Naive B cell (primary cell): ENCODE data around the gene PSMG3. TPM values are rescaled to one million over a fixed set of nuclear protein-coding genes. Genes with fewer than 3 reads are reported as not detected.

ENCODE experiments used
- ATAC-seq, 2 donors: fragments of 150-1000 bp; cut with Tn5 transposase; 2 replicates each; pipeline ENCODE4 v1.10.0; 2021; ENCODE audit warnings: low read depth in 2 of 2, mild to moderate bottlenecking in 2 of 2, moderate library complexity in 2 of 2
- DNase-seq: peaks from one replicate; pipeline ENCODE4 v3.0.0; 2022
- H3K27ac Mint-ChIP-seq, 6 donors: one replicate each; pipeline ENCODE4 v1.8.0; 2020 to 2022; ENCODE audit warnings: mild to moderate bottlenecking in 6 of 6, mixed read lengths in 6 of 6, moderate library complexity in 5 of 6, inconsistent platforms in 2 of 6
- H3K27me3 Mint-ChIP-seq, 3 donors: one replicate each; pipeline ENCODE4 v1.8.0; 2021 to 2022; ENCODE audit warnings: mixed read lengths in 3 of 3, mild to moderate bottlenecking in 1 of 3
- H3K36me3 Mint-ChIP-seq, 2 donors: one replicate each; pipeline ENCODE4 v1.8.0; 2020 to 2022; ENCODE audit warnings: mixed read lengths in 2 of 2, inconsistent platforms in 1 of 2, mild to moderate bottlenecking in 1 of 2
- H3K4me1 Mint-ChIP-seq, 3 donors: one replicate each; pipeline ENCODE4 v1.8.0; 2020 to 2022; ENCODE audit warnings: mixed read lengths in 3 of 3, inconsistent platforms in 1 of 3, mild to moderate bottlenecking in 1 of 3, moderate library complexity in 1 of 3
- H3K4me3 Mint-ChIP-seq, 8 donors: one replicate each; pipeline ENCODE4 v1.8.0; 2020 to 2022; ENCODE audit warnings: mild to moderate bottlenecking in 8 of 8, mixed read lengths in 8 of 8, moderate library complexity in 8 of 8, inconsistent platforms in 2 of 8
- H3K9me3 Mint-ChIP-seq, 7 donors: one replicate each; pipeline ENCODE4 v1.8.0; 2020 to 2022; ENCODE audit warnings: mixed read lengths in 7 of 7, mild to moderate bottlenecking in 5 of 7, inconsistent platforms in 2 of 7, moderate library complexity in 1 of 7
- polyA plus RNA-seq, 6 donors: library from polyadenylated mRNA; unstranded; fragments of 300-500 nt; fragmentation: Illumina TruSeq; gene quantifications; one replicate each; pipeline ENCODE4 v1.2.3, GENCODE V29; 2021; ENCODE audit warnings: low read depth in 6 of 6

Gene PSMG3
- 10 to 100 TPM; 24.2 to 43.4 (median 38.6) TPM for polyA plus RNA-seq

- Mint-ChIP-seq H3K4me3 (peak within 1 kb of the TSS; percentile 82 to 93 (median 88)), H3K4me1 (peaks cover 8 to 45% (median 39%) of the 10 kb centered on the region in 3 donors), H3K27me3 (no peaks in the 10 kb centered on the region), H3K9me3 (no peaks in the 10 kb centered on the region), H3K27ac (peak within 1 kb of the TSS; percentile 77 to 94 (median 83)), H3K36me3 (peaks cover 0 to 16% of the 10 kb centered on the region in 2 donors)
- DNase-seq: peak; percentile 87
- ATAC-seq: peak; percentile 90 to 91
Observed at GRCh38 chr7:1569833-1570632, at the start of gene PSMG3. TSS of gene PSMG3 (minus strand) at chr7:1570032. CDS start at chr7:1569339, 693 bp downstream.

- Mint-ChIP-seq H3K27me3 (peaks cover 0 to 40% (median 23%) of the 10 kb centered on the region in 3 donors), H3K27ac (no peak overlapping the region), H3K36me3 (no peaks in the 10 kb centered on the region), H3K4me3 (no peak overlapping the region), H3K9me3 (peaks cover 0 to 5% (median 0%) of the 10 kb centered on the region in 7 donors), H3K4me1 (peaks cover 0 to 7% (median 3%) of the 10 kb centered on the region in 3 donors)
- DNase-seq (no peak), ATAC-seq (no peak)
Observed at GRCh38 chr7:1618475-1618874, 48.6 kb upstream of the PSMG3 start.

DNA sequence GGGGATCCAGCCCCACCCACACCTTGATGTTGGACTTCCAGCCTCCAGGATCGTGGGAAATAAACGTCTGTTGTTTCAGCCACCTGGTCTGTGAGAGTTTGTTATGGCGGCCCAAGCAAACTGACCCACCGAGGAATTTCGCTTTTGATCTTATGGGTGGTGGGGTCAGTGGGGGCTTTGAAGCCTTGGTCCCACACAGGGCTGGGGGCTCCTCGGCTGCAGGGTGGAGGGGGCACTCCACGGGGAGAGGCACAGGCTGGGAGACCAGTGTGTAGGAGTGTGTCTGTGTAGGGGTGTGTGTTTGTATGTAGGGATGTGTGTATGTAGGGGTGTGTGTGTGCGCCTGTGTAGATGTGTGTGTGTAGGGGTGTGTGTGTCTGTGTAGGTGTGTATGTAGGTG, 48.1 kb upstream of the PSMG3 start:
- DNase-seq (no peak), ATAC-seq (no peak)
- H3K4me1 Mint-ChIP-seq: peaks cover 0 to 7% (median 3%) of the 10 kb centered on the region in 3 donors
- H3K27ac Mint-ChIP-seq: peak overlapping the region in 1 of 6 donors; percentile 42
- peaks cover 0 to 40% (median 23%) of the 10 kb centered on the region in 3 donors for H3K27me3 Mint-ChIP-seq
- no peaks in the 10 kb centered on the region for H3K36me3 Mint-ChIP-seq
- H3K4me3 Mint-ChIP-seq: no peak overlapping the region
- peaks cover 0 to 5% (median 0%) of the 10 kb centered on the region in 7 donors for H3K9me3 Mint-ChIP-seq

GRCh38 chr7:1616741-1617140, 46.9 kb upstream of the PSMG3 start:
- peaks cover 0 to 5% (median 0%) of the 10 kb centered on the region in 7 donors for H3K9me3 Mint-ChIP-seq
- ATAC-seq (no peak), DNase-seq (no peak)
- H3K27ac Mint-ChIP-seq: peak overlapping the region in 1 of 6 donors; percentile 11
- no peaks in the 10 kb centered on the region for H3K36me3 Mint-ChIP-seq
- H3K4me3 Mint-ChIP-seq: no peak overlapping the region
- H3K27me3 Mint-ChIP-seq: peaks cover 0 to 40% (median 32%) of the 10 kb centered on the region in 3 donors
- peaks cover 0 to 7% (median 3%) of the 10 kb centered on the region in 3 donors for H3K4me1 Mint-ChIP-seq

DNA sequence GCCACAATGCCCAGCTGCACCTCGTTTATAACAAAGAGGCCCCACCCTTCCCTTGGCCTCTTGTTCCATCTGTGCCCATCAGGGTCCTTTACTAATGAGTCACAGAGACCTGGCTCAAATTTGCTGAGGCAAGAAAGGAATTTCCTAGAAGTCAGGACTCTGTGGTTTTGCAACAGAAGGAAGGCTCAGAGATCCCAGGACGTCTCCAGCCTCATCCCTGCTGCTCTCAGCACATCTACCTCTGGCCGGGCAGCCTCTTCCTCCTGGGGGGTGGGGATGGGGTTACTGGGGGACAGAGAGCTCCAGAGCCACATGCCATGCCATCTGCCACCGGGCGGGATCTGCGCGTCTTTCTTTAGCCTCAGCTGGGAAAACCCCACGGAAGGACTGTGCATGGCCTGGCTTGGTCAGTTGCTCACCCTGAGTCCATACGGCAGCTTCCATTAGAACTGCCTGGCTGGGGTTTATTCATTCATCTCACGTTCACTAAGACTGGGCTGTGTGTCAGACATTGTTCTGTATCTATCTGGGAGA, 41.9 kb upstream of the PSMG3 start:
- peaks cover 0 to 4% (median 0%) of the 10 kb centered on the region in 3 donors for H3K4me1 Mint-ChIP-seq
- no peak overlapping the region for H3K4me3 Mint-ChIP-seq
- peak overlapping the region in 1 of 6 donors; percentile 33 for H3K27ac Mint-ChIP-seq
- H3K27me3 Mint-ChIP-seq: peaks cover 5 to 46% (median 43%) of the 10 kb centered on the region in 3 donors
- no peak for DNase-seq
- H3K9me3 Mint-ChIP-seq: no peaks in the 10 kb centered on the region
- no peaks in the 10 kb centered on the region for H3K36me3 Mint-ChIP-seq
- no peak for ATAC-seq

DNA sequence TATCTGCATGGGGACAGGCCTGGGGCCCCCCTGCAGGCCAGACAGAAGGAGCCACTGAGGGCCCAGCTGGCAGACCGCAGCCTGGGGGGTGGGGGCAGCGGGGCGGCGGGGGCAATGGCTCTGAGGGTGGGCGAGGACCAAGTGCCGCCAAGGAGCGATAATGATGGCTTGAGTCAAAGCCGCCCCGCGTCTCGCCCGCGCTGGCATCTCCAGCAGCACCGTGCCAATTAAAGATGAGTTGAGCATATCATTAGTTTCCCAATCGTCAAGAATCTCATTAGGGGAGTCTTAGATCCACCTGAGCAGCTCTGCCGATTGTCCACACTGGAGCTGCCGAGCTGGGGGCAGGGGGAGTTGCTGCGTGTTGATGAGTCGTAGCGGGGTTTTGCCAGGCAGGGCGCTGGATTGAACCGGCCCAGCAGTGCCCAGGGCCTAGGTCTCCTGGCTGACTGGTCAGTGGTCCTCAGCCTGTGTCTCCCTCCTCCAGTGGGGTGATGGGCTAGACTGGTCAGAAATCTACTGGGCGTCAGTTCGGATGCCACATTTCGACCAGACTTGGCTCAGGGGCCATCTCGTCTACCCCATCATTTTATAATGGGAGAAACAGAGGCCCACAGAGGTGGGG, 41.0 kb upstream of the PSMG3 start:
- ATAC-seq (no peak), DNase-seq (no peak)
- Mint-ChIP-seq H3K27me3 (peaks cover 5 to 52% (median 49%) of the 10 kb centered on the region in 3 donors), H3K4me3 (no peak overlapping the region), H3K4me1 (peaks cover 0 to 7% (median 0%) of the 10 kb centered on the region in 3 donors), H3K36me3 (no peaks in the 10 kb centered on the region), H3K27ac (no peak overlapping the region), H3K9me3 (no peaks in the 10 kb centered on the region)

DNA sequence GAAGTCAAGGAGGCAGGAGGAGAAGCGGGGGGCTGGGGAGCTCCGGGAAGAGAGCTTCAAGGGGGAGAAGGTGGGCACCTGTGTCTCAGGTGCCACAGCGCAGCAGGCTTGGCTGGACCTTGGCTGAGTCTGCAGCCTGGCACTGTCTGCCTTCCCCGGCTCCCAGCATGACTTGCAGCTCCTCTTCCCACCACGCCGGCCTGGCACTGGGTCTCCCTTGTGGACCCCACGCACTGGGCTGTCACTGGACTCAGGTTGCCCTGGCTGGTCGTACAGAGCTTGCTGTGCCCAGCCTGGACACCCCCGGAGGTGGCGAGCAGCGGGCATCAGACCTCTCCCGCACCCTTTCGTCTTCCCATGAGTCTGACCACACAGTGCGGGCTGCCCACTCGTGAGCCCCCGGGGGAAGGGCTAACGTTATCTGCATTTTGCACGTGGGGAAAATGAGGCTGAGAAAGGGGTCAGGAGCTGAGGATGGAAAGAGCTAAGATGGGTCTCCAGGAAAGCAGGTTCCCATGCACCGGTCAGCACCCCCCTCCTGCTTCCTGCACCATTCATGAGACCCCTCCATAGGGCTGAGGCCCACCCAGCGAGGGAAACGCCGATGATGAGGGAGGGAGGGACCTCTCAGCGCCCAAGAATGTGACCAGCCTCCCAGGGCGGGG, 40.3 kb upstream of the PSMG3 start:
- Mint-ChIP-seq H3K4me3 (no peak overlapping the region), H3K27me3 (peaks cover 5 to 52% (median 49%) of the 10 kb centered on the region in 3 donors), H3K9me3 (no peaks in the 10 kb centered on the region), H3K4me1 (peaks cover 0 to 7% (median 0%) of the 10 kb centered on the region in 3 donors), H3K27ac (no peak overlapping the region), H3K36me3 (no peaks in the 10 kb centered on the region)
- no peak for DNase-seq
- no peak for ATAC-seq

- no peaks in the 10 kb centered on the region for H3K9me3 Mint-ChIP-seq
Observed at GRCh38 chr7:1609023-1609422, 39.2 kb upstream of the PSMG3 start.

GRCh38 chr7:1608318-1608717, 38.5 kb upstream of the PSMG3 start:
- H3K4me3 Mint-ChIP-seq: no peak overlapping the region
- DNase-seq: no peak
- H3K27me3 Mint-ChIP-seq: peaks cover 5 to 43% (median 41%) of the 10 kb centered on the region in 3 donors
- H3K27ac Mint-ChIP-seq: no peak overlapping the region
- H3K9me3 Mint-ChIP-seq: no peaks in the 10 kb centered on the region
- no peak for ATAC-seq
- no peaks in the 10 kb centered on the region for H3K36me3 Mint-ChIP-seq
- H3K4me1 Mint-ChIP-seq: peaks cover 0 to 7% (median 0%) of the 10 kb centered on the region in 3 donors

More at GRCh38 chr7:1609023-1609422, 39.2 kb upstream of the PSMG3 start:
- no peak for ATAC-seq
- H3K36me3 Mint-ChIP-seq: no peaks in the 10 kb centered on the region
- no peak for DNase-seq
- no peak overlapping the region for H3K4me3 Mint-ChIP-seq
- peak overlapping the region in 2 of 6 donors; percentile 22 to 44 for H3K27ac Mint-ChIP-seq
- peaks cover 5 to 44% (median 44%) of the 10 kb centered on the region in 3 donors for H3K27me3 Mint-ChIP-seq
- peaks cover 0 to 7% (median 0%) of the 10 kb centered on the region in 3 donors for H3K4me1 Mint-ChIP-seq

DNA sequence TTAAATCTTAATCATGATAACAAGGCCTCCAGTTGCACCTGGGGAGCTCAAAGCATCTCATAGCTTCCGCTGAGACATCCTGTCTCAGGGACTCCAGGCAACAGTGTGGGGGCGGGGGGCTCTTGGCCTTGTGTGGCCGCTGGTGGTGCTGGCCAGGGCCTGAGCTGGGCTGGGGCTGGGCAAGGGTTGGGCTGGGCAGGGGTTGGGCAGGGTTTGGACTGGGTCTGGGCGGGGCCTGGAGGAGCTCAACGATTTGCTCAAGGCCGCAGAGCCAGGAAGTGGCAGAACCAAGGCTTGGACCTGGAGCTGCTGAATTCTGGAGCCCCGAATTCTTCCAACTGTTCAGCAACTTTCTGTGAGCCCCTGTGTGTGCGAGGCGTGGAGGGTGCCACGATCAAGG, 37.9 kb upstream of the PSMG3 start:
- peaks cover 0 to 7% (median 0%) of the 10 kb centered on the region in 3 donors for H3K4me1 Mint-ChIP-seq
- ATAC-seq (no peak), DNase-seq (no peak)
- H3K36me3 Mint-ChIP-seq: no peaks in the 10 kb centered on the region
- no peaks in the 10 kb centered on the region for H3K9me3 Mint-ChIP-seq
- H3K27me3 Mint-ChIP-seq: peaks cover 5 to 47% (median 45%) of the 10 kb centered on the region in 3 donors
- H3K4me3 Mint-ChIP-seq: no peak overlapping the region
- H3K27ac Mint-ChIP-seq: peak overlapping the region in 1 of 6 donors; percentile 39

GRCh38 chr7:1607001-1607400, 37.2 kb upstream of the PSMG3 start:
- Mint-ChIP-seq H3K4me3 (no peak overlapping the region), H3K4me1 (peaks cover 0 to 7% (median 0%) of the 10 kb centered on the region in 3 donors), H3K36me3 (no peaks in the 10 kb centered on the region), H3K27ac (no peak overlapping the region), H3K27me3 (peaks cover 5 to 47% (median 39%) of the 10 kb centered on the region in 3 donors), H3K9me3 (no peaks in the 10 kb centered on the region)
- DNase-seq (no peak), ATAC-seq (no peak)

- Mint-ChIP-seq H3K27ac (no peak overlapping the region), H3K27me3 (peaks cover 5 to 38% (median 31%) of the 10 kb centered on the region in 3 donors), H3K9me3 (no peaks in the 10 kb centered on the region), H3K4me3 (no peak overlapping the region), H3K36me3 (no peaks in the 10 kb centered on the region), H3K4me1 (peaks cover 0 to 7% (median 0%) of the 10 kb centered on the region in 3 donors)
- DNase-seq (no peak), ATAC-seq (no peak)
Observed at GRCh38 chr7:1604383-1604782, 34.6 kb upstream of the PSMG3 start.
